Stimulated activated CD8-positive, alpha-beta memory T cell treated with anti-CD3 and anti-CD28 coated beads, Interleukin-12 subunit alpha, Interleukin-12 subunit beta, amount 100 ng/mL, for 4 hours (primary cell): ENCODE results near the gene CDH4.

Source experiments
- DNase-seq: peaks from one replicate; pipeline ENCODE4 v3.0.0-alpha.2; 2020; ENCODE audit warnings: low read depth

The CDH4 gene

GRCh38 chr20:61897401-61898295, 645.6 kb downstream of the CDH4 start:
- DNase-seq: no peak

GRCh38 chr20:61898405-61898804, 646.3 kb downstream of the CDH4 start:
- no peak for DNase-seq

DNA sequence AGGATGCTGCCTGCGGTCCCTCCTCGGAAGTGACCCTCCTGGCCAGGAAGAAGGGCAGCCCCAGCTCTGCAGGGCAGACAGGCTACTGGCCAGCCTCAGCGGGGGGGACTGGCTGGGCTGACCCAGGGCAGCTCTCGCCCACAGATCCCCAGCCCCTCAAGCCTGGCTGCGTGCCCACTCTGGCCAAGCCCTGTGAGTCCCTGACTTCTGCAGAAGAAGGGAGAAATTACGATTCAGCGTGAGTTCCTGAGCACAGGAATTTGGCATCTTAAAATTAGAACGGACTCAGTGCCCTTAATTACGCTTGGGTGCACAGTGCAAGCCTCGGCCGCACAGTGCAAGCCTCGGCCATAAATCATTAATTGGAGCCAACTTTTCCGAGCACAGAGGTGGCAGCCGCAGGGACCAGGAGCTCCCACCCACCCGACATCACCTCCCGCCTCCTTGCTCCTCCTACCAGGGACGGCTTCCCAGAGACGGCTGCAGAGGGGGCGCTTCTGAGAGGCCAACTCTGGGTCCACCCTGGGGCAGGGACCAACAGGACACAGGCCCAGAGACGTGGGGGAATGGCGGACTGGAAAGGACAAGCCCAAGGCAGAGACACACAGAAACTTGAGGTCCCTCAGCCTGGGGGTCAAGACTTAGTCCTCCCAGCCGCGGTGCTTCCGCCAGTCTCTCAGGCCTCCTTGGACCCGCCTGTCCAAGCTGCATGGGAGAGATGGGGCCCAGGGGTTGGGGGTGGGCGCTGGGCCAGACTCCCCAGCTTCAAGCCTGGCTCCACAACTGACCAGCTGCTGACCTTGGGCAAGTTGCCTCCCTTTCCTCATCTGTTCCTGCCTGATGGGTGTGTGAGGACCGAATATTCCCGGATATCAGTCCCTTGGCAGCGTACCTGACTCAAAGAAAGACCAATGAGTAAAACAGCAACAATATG, 648.2 kb downstream of the CDH4 start:
- no peak for DNase-seq

GRCh38 chr20:61900945-61901293, 648.9 kb downstream of the CDH4 start:
- DNase-seq: no peak

DNA sequence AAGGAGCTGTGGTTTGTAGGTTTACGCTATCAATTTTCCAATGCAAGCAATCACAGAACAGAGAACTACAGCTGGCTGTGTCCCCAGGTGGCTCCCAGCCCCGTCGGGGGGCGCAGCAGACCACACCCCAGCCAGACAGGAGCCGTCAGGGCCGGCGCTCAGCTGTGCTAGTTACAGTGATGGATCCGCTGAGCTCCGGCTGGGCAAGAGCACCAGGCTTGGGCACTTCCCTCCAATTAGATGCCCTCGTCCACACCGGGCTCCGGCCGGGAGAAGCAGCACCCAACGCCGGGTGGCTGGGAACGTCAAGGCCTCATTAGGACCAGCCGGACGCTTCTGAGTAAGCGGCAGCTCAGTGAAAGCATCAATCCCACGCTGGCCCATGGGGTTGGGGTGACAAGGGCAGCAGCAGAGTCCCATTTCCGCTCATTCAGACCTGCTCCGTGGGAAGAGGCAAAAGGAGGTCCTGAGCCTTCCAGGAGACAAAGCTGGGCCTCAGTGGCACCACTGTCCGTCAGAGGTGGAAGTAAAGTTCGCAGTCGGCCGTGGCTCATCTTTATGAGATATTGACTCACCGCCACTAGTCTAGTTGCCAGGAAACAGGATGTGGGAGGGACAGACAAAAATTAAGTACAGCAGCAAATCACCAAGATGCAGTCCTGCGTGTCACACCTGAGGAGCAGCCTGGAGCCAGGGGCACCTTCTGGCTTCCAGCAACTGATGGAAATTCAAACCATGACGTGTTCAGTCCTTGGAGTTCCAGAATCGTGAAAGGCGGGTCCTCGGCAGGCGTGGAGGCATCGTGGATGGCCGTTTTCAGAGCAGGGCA, 649.5 kb downstream of the CDH4 start:
- DNase-seq: no peak

DNA sequence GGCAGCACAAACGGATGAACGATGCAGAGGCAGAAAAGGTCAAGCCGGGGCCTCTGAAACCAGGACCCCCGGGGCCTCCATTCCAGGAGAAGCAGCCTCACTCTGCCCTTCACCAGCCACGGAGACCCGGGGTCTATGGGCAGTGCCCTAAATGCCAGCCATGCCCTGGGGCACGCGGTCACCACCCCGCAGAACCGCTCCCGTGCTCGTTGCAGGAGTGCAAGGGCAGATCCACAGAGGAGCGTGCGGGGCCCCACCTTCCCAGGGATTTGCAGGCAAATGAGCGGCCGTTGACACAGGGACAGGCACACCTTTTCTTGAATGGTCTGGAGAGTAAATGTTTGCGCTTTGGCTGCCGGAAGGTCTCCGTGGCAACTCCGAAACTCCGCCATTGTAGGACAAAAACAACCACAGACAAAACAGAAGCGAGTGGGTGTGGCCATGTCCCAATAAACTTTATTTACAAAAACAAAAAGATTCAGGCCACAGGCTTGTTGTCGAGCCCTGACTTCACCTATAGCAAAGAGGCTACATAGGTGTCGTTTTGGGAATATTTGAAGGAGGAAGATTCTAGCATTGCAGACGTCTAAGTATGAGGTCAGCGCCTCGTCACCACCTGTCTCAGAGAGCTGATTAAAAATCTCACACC, 650.3 kb downstream of the CDH4 start:
- no peak for DNase-seq

DNA sequence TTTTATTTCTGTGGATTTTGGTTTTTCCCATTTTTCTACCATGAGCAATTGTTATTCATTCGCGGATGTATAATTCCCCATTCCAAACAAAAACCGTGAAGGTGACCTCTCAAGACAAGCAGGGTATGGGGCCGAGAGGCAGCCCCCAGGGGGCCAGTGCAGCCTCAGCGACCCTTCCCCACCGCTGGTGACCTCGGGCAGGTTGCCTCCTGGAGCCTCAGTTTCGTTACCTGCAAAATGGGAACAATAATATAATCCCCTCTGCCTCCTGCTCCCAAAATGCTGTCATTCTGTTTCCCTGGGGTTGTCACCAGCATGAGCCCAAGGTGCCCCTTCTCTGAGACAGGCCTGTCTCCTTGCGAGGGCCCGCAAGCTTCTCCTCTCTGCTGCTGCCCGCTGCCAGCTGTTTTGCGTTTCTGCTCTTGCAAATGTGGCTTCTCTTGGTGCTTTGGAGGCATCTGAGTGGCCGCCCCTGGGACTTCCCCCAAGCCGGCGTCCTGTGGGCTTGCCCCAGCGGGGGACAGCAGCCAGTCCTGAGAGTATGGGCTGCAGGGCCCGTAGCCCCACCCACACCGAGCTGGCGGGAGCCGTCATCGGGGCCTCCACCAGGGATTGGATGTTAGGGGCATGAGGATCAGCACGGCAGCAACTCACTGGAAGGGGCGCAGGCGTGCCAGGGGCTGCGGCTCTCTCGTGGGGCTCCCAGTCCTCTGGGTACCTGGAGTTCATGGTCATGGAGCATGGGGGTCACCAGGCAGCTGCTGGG, 651.7 kb downstream of the CDH4 start:
- no peak for DNase-seq

DNA sequence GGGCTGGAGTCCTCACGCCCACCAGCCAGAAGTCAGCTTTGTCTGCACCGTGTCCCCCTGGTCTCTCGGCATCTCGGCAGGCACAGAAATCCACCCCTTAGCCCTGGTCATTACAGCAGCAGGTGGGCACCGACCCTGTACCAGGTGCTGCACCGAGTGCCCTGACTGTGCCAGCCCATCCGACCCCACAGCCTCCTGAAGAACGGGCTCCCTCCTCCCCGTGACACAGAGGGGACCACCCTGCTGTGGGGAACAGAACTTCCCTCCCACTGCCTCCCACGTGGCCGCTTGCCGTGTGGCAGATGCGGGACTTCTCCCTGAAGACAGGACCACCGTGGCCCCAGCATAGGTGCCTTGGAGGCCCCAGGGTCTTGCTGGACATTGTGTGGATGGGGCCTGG, 652.4 kb downstream of the CDH4 start:
- no peak for DNase-seq

- no peak for DNase-seq
Measured at GRCh38 chr20:61905781-61906523, 653.9 kb downstream of the CDH4 start.

DNA sequence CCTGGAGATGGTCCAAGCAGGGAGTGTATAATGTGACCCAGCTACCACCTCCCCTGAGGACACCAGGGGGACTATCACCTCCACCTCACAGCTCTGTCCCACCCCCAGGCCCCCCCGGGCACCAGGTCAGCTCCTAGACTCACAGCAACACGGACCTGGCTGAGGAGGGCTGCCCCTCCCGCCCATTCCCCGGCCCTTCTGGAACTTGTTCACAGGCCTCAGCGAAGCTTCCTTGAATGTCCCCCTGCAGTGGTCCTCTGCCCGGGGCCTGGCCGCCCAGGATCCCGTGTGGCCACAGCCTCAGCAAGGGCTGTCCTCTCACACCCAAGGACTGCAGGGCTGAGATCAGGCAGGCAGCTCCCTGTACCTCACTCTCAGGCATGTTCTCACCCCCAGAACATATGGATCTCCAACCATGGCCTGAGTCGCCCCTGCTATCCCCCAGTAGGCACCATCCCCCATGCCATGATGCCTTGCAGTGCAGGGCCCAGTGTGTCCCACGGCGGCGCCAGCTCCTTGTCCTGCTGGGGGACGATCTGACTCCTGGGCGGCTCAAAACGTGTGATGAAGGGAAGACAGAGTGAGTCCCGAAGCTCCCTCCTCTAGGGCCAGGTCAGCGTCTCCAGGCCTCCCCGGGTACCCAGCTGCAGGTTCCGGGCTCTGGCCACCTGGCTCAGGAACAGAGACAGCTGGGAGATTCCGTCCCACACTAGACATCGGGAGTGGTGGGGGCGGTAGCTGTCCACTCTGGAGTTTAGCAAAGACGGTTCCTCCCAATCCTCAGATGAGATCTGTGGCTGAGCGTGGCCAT, 655.2 kb downstream of the CDH4 start:
- no peak for DNase-seq

DNA sequence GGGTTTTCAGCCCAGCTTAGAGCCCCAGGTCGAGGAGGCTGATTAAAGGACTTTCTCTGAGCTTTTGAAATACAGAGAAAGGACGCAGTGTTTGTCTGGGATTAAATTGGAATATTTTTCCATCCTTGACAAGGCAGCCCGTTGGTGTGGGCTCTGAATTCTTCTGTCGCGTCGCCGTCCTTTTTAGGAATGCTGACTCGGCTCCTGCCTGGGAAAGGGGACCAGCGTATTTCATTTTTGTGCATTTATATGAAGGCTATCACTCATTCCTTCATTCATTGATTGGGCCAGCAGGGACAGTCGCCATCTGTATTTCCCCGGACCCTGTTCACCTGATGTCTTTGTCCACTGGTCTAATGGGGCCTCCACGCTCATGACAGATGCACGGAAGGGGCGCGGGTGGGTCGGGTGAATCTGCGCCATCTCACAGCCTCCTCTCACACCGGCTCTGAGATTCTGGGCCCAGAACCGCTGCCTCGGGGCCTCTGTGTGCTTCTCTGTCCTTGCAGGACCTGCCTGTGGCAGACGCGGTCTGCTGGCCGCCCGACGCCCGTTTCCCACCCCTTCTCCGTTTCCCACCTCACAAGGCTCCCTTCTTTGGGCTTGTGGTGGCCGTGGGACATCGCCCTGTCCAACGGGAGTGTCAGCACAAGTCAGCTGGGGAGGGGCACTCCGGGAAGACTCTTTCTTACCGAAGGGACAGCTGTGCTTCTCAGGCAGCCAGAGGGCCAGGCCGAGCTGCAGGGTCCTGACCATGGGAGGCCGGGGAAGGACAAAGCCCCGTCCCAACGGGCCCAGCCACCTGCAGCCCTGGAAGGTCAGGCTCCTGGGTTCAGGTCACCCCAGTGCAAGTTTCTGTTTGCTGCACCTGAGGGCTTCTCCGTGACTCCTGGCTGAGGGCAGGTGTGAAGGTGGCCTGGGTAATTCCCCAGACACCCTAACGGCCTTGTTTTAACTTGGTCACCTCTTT, 656.3 kb downstream of the CDH4 start:
- no peak for DNase-seq

GRCh38 chr20:61909028-61909427, 657.0 kb downstream of the CDH4 start:
- DNase-seq: no peak

DNA sequence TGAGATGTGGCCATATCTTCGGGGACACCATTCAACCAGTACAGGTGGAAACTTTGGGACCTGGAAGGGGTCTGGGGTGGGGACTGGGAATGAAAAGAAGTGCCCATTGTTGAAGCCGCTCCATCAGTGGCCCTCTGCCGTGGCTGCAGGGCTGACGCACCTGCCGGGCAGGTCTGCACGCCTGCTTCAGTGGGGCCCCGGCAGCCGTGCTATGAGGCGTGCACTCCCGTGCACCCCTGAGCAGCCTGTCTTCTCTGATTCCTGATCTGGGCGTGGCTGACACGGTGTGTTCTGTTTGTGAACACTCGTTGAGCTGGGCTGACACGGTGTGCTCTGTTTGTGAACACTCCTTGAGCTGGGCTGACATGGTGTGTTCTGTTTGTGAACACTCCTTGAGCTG, 657.8 kb downstream of the CDH4 start:
- DNase-seq: no peak

- DNase-seq: no peak
Measured at GRCh38 chr20:61911824-61912223, 659.8 kb downstream of the CDH4 start.

DNA sequence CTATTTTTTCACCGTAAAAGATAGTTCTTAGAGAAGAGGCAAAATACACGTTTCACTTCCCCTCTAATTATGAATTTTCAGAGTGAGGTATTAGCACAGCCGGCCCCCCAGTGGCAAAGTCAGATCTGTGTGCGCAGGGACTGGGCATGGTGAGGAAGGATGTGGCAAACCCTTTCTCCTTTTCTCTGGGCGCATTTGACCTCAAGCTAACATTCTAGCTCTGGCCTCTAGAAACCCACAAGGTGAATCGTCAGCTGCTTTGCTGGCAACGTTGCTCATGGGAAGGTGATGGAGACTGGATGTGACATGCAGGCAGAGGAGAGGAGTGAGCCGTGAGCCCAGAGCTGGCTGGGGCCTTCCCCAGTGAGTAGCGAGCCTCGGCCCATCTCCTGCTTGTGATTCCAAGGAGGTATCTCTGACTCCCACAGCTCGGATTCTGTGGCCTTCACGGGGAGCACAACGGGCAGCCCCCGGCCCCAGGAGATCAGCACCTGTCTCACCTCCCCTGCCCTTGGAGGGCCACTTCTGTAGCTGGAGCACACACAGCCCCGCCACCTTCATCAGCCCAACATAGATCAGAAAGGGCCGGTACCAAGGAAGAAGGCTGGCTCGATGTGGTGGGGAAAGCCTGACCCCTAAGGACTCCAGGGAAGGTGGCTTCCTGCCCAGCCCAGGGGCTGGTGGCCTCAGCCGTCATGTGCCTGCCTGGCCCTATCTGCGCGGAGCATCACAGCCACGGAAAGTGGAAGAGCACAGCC, 660.8 kb downstream of the CDH4 start:
- DNase-seq: no peak

- DNase-seq: no peak
Measured at GRCh38 chr20:61913423-61914225, 661.6 kb downstream of the CDH4 start.
